ENCODE results near the gene FRMD8. TPM values are rescaled to one million over a fixed set of nuclear protein-coding genes. Genes with fewer than 3 reads are reported as not detected.
A peak's percentile ranks its signal among the peaks of the same experiment; 100 is the strongest.

The FRMD8 gene
- polyA plus RNA-seq, 3 donors: 33.7 to 41.2 (median 35.4) TPM

DNA sequence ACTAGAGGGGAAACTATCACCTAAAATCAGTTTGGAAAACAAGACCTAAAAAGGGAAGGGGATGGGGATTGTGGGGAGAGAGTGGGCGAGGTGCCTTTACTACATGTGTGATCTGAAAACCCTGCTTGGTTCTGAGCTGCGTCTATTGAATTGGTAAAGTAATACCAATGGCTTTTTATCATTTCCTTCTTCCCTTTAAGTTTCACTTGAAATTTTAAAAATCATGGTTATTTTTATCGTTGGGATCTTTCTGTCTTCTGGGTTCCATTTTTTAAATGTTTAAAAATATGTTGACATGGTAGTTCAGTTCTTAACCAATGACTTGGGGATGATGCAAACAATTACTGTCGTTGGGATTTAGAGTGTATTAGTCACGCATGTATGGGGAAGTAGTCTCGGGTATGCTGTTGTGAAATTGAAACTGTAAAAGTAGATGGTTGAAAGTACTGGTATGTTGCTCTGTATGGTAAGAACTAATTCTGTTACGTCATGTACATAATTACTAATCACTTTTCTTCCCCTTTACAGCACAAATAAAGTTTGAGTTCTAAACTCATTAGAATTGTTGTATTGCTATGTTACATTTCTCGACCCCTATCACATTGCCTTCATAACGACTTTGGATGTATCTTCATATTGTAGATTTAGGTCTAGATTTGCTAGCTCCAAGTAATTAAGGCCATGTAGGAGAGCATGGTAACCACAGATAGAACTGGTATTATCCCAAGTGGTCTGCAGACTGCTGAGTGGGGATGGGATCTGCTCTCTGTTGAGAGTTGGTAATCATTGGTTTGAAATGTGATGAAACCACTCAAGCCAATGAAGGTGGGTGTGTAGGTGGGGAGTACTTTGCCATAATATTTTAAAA, 39.8 kb downstream of the FRMD8 start:
- peak; percentile 89 to 98 (median 98) for DNase-seq
- peaks cover 98% of the 10 kb centered on the region for H3K79me2 ChIP-seq (ENCODE audit: insufficient read depth, low read length)
- H3K9me3 Mint-ChIP-seq: peaks cover 6 to 23% (median 18%) of the 10 kb centered on the region in 7 donors
- intact Hi-C loops (cut with micrococcal nuclease): loop anchor here in 1 of 2 donors (1.0 kb wide), 1 partner anchor 9 kb away; no protein-coding TSS in a partner anchor
- H3K4me3 Mint-ChIP-seq: peak overlapping the region; percentile 99 to 100
- H3K4me1 ChIP-seq (ENCODE audit: control insufficient read depth in 1 of 2, insufficient read depth in 2 of 2, low read length in 2 of 2): peaks cover 46 to 57% of the 10 kb centered on the region in 2 donors
- H3K27ac Mint-ChIP-seq: peak overlapping the region; percentile 99 to 100 (median 100)
- H3K4me1 Mint-ChIP-seq: peaks cover 42% of the 10 kb centered on the region
- H2AFZ ChIP-seq (ENCODE audit: insufficient read depth, low read depth, low read length, poor library complexity, severe bottlenecking): no peak overlapping the region
- peaks cover 14 to 49% of the 10 kb centered on the region in 2 donors for H3K36me3 ChIP-seq (replicated peaks in 1 of 2; ENCODE audit: control insufficient read depth in 1 of 2, insufficient read depth in 2 of 2, low read length in 2 of 2)
- H3K9ac ChIP-seq (ENCODE audit: insufficient read depth, low read length, poor library complexity, severe bottlenecking): peak overlapping the region; percentile 100
- 0% methylated on average over 1 of the region's 9 CpGs for WGBS (ENCODE audit: insufficient coverage)
- no peaks in the 10 kb centered on the region for H3K27me3 ChIP-seq (ENCODE audit: control insufficient read depth in 2 of 2, insufficient read depth in 2 of 2, low read length in 2 of 2)
- H3K4me3 ChIP-seq (replicated peaks in 1 of 3; ENCODE audit: low read depth in 2 of 3, low read length in 3 of 3): peak overlapping the region; percentile 86 to 100 (median 96)
- peaks cover 86% of the 10 kb centered on the region for H4K20me1 ChIP-seq (ENCODE audit: insufficient read depth, low read length)
- no peaks in the 10 kb centered on the region for H3K9me3 ChIP-seq (replicated peaks in 1 of 2; ENCODE audit: control insufficient read depth in 1 of 2, insufficient read depth in 1 of 2, low read length in 2 of 2)
- peak overlapping the region; percentile 85 for H3K4me2 ChIP-seq (replicated peaks; ENCODE audit: extremely low read depth, low read length, poor library complexity, severe bottlenecking)
- TF ChIP-seq CTCF (IDR thresholded peaks at IDR 0.05): no peak
- peaks cover 0 to 30% (median 17%) of the 10 kb centered on the region in 3 donors for H3K27me3 Mint-ChIP-seq (ENCODE audit: low read depth in 3 of 3)
- H3K27ac ChIP-seq (ENCODE audit: low read depth in 1 of 2, low read length in 2 of 2): peak overlapping the region; percentile 96 to 100
- H3K36me3 Mint-ChIP-seq: peaks cover 63 to 69% of the 10 kb centered on the region in 2 donors

- H3K9ac ChIP-seq (ENCODE audit: insufficient read depth, low read length, poor library complexity, severe bottlenecking): peak overlapping the region; percentile 100
- Mint-ChIP-seq H3K9me3 (peaks cover 6 to 23% (median 18%) of the 10 kb centered on the region in 7 donors), H3K36me3 (peaks cover 67 to 76% of the 10 kb centered on the region in 2 donors), H3K4me1 (peaks cover 50% of the 10 kb centered on the region), H3K4me3 (peak overlapping the region; percentile 99 to 100), H3K27ac (peak overlapping the region; percentile 99 to 100 (median 100)), H3K27me3 (ENCODE audit: low read depth in 3 of 3) (peaks cover 0 to 27% (median 17%) of the 10 kb centered on the region in 3 donors)
- peak overlapping the region; percentile 85 for H3K4me2 ChIP-seq (replicated peaks; ENCODE audit: extremely low read depth, low read length, poor library complexity, severe bottlenecking)
- peaks cover 99% of the 10 kb centered on the region for H3K79me2 ChIP-seq (ENCODE audit: insufficient read depth, low read length)
- H3K27ac ChIP-seq (ENCODE audit: low read depth in 1 of 2, low read length in 2 of 2): peak overlapping the region; percentile 72 to 100
- H3K27me3 ChIP-seq (ENCODE audit: control insufficient read depth in 2 of 2, insufficient read depth in 2 of 2, low read length in 2 of 2): no peaks in the 10 kb centered on the region
- intact Hi-C loops (cut with micrococcal nuclease): no loop called here
- H2AFZ ChIP-seq (ENCODE audit: insufficient read depth, low read depth, low read length, poor library complexity, severe bottlenecking): no peak overlapping the region
- no peaks in the 10 kb centered on the region for H3K9me3 ChIP-seq (replicated peaks in 1 of 2; ENCODE audit: control insufficient read depth in 1 of 2, insufficient read depth in 1 of 2, low read length in 2 of 2)
- peaks cover 46 to 59% of the 10 kb centered on the region in 2 donors for H3K4me1 ChIP-seq (ENCODE audit: control insufficient read depth in 1 of 2, insufficient read depth in 2 of 2, low read length in 2 of 2)
- peaks cover 95% of the 10 kb centered on the region for H4K20me1 ChIP-seq (ENCODE audit: insufficient read depth, low read length)
- WGBS (ENCODE audit: insufficient coverage): 30% methylated on average over 9 of the region's 10 CpGs
- peak overlapping the region; percentile 86 to 100 (median 96) for H3K4me3 ChIP-seq (replicated peaks in 1 of 3; ENCODE audit: low read depth in 2 of 3, low read length in 3 of 3)
- H3K36me3 ChIP-seq (replicated peaks in 1 of 2; ENCODE audit: control insufficient read depth in 1 of 2, insufficient read depth in 2 of 2, low read length in 2 of 2): peaks cover 14 to 57% of the 10 kb centered on the region in 2 donors
- TF ChIP-seq CTCF (IDR thresholded peaks at IDR 0.05): no peak
- peak in 1 of 3 donors; percentile 44 for DNase-seq
Measured at GRCh38 chr11:65426839-65427690, 40.6 kb downstream of the FRMD8 start.

Measured in CD14-positive monocyte (primary cell).